ENCODE measurements around the gene DESI1.
"Not testable (repeated sequence)": the region's sequence is repeated elsewhere in the genome, so short reads cannot be mapped to it uniquely, and the experiment has no call there.

The DESI1 gene

DNA sequence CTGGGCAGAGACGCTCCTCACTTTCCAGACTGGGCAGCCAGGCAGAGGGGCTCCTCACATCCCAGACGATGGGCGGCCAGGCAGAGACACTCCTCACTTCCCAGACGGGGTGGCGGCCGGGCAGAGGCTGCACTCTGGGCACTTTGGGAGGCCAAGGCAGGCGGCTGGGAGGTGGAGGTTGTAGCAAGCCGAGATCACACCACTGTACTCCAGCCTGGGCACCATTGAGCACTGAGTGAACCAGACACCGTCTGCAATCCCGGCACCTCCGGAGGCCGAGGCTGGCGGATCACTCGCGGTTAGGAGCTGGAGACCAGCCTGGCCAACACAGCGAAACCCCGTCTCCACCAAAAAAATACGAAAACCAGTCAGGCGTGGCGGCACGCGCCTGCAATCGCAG is 10.8 kb upstream of the DESI1 start:
- DNase-seq = not testable (repeated sequence)

DNA sequence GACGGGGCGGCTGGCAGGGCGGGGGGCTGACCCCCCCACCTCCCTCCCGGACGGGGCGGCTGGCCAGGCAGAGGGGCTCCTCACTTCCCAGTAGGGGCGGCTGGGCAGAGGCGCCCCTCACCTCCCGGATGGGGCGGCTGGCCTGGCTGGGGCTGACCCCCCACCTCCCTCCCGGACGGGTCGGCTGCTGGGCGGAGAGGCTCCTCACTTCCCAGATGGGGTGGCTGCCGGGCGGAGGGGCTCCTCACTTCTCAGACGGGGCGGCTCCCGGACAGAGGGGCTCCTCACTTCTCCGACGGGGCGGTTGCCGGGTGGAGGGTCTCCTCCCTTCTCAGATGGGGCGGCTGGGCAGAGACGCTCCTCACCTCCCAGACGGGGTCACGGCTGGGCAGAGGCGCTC is 10.3 kb upstream of the DESI1 start:
- DNase-seq = not testable (repeated sequence)

- no peak for DNase-seq
Measured at GRCh38 chr22:41625577-41625976, 4.7 kb upstream of the DESI1 start.

- DNase-seq = no peak
Measured at GRCh38 chr22:41621911-41622179, 1.0 kb upstream of the DESI1 start.

DNA sequence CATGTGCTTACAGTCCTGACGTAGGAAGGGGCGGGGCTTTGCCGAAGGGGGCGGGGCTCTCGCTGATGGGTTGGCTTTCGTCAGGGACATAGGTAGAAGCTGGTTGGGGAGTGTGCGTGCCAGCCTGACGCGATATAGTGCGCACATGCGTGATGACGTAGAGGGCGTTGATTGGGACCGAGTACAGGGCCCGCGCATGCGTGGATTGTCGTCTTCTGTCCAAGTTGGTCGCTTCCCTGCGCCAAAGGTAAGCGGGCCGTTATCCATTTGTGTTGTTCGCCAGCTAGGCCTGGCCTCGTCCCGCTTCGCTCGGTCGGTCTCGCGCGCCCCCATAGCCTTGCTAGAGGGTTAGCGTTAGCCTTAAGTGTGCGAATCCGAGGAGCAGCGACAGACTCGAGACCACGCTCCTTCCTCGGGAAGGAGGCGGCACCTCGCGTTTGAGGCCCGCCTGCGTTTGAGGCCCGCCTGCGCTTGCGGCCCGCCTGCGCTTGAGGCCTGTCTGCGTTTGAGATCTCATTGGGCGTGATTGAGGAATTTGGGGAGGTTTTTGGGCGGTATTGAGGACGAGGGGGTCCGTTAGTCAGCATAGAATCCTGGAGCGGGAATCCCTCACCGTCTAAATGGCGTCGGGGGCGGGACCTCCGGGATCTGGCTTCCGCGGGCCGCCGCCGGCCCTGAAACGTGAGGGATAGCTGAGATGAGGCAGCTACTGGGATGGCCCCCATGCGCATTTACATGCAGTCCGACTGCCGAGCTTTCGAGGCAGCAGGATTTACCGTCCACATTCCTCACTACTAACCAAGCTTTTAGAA is 462 bp upstream of the DESI1 start, which contains the start of gene XRCC6:
TSS of gene XRCC6 (plus strand) at position 197 of the 812 bp plus-strand sequence. CDS start 710 bp downstream, outside the sequence.
- DNase-seq = peak; percentile 100

DNA sequence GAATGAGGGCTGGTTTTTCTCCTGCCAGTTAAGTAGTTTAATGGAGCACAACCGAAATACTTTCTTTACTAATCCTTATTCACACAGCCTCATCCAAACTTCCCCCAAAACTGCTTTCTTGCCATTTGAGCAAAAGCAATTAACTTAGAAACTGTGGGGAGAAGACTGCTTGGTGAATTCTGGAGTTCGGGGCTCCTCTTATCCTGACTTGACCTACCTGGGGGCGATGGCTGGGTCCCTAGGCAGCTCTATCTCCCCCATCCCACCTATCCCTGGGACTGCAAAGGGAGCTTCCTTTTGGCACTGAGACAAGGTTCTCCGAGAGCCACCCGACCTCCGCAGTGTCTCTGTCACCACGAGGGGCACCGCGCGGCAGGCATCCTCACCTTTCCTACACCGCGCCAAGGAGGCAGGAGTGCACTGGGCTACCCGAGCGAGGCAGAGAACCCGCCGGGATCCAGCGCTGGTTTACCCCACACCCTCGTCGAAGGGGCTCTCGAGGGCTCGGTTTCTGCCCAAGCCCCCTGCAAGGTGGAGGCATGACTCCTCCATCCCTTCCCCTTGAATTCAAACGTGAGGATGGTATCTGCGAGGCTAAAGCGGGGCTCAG is 759 bp downstream of the DESI1 start:
- peak; percentile 9 for DNase-seq

GRCh38 chr22:41613456-41613855 is 7.4 kb downstream of the DESI1 start:
- DNase-seq = no peak

- no peak for DNase-seq
Measured at GRCh38 chr22:41612603-41613306, 8.1 kb downstream of the DESI1 start.

- no peak for DNase-seq
Measured at GRCh38 chr22:41608386-41608785, 12.5 kb downstream of the DESI1 start.

DNA sequence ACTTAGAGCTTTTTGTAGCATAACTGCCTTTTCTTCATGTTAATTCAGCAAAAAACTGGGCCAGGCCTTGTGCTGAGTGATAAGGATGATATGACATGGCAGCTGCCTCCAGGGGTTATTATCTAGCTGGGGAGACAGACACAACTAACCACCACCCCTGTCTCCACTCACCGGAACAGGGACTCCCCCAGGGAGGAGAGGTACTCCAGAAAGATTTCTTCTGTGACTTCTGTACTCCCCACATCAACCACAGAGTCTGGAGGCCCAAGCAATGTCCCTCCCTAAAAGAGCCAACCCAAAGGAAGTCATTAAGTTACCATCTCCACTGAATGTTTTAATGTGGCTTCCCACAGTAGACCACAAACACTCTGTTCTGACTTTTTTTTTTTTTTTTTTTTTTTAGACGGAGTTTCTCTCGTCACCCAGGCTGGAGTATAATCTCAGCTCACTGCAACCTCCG is 16.9 kb downstream of the DESI1 start:
- no peak for DNase-seq

DNA sequence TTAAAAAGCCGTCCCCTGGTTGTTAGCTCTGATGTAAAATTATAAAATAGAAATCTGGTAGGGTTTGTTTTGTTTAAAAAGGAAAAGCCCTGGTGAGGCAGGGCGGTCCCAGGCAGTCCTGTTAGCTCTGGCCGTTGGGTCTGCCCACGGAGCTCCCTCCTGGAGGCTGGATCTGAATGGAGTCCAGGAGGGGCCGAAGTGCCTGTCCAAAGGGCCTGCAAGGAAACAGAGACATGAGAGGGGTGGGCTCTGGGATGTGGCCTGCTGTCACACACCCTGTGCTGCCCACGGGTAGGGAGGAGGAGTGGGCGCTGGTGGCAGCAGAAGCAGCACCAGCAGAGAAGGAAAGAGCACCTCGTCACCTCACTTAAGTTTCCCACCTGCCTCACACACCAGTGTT is 19.9 kb downstream of the DESI1 start:
- DNase-seq = no peak

GRCh38 chr22:41598891-41599635 is 21.8 kb downstream of the DESI1 start:
- no peak for DNase-seq

GRCh38 chr22:41598081-41598480 is 22.8 kb downstream of the DESI1 start:
- no peak for DNase-seq

DNA sequence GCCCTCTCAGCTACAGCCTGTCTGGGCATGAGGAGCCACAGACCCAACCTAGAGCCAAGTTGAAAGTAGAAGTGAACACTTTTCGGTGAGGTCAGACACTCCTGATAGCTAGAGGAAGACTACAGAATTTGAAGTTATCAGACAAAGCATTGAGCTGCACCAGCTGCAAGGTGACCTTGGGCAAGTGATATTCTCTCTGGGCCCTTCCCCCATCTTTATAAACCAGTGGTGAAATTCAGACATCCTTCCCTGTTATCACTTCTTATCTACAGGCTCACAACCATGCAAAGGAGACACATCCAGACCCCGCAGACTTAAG is 23.2 kb downstream of the DESI1 start:
- no peak for DNase-seq

DNA sequence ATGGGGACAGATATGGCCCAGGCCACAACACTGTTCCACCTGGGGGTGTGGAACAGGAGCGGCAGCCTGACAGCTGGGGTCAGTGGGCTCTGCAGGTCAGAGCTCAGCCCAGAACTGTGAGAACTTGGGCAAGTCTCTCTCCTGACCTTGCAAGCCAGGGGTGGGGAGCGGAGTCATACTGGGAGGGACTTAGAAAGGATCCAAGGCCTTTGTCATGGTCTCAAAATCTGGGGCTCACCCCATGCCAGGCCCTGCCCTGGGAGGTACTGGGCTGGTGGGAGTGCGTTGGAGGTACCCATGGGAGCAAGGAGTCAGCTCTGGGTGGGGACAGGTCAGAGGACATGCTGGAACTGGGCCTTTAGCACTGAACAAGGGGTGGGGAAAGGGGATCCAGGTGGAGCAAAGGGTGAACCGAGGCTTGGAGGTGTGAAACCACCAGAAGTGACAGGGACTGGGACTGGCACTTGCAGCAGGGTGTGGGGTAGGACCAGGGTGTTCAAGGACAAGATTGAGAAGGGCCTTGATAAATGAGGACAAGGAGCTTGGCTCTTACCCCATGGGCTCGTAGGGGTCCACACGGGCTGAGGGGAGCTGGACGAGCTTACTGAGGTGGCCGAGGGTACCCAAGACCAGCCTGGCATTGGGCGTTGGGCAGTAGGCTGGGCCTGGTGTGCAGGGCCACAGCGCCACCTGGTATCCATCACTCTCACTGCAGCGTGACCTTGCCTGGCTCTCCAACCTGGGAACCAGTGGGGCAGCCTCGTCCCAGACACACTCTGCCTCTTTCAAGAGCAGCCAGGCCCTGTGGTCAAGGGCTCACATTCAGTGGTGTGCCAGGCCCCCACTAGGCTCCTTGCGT is 23.8 kb downstream of the DESI1 start:
- DNase-seq = no peak

DNA sequence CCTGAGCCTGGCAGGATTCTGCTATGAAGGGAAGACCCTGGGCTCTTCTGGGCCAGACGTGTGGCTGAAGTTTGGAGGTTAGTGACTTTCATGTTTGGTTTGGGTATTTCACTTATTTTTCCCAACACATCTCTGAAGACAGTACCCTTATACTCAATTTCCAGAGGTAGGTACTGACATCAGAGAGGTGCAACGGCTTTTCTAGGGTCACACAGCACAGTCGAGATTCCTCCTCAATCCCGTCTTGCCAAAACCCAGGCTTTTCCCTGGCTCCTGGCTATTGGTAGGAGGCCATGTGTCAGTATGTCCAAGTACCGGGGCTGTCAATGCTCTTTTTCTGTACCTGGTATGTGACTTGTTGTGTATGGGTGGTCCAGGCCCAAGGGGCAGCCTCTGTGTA is 25.1 kb downstream of the DESI1 start:
- DNase-seq = no peak

- DNase-seq = not testable (repeated sequence)
Measured at GRCh38 chr22:41593336-41593960, 27.4 kb downstream of the DESI1 start.

DNA sequence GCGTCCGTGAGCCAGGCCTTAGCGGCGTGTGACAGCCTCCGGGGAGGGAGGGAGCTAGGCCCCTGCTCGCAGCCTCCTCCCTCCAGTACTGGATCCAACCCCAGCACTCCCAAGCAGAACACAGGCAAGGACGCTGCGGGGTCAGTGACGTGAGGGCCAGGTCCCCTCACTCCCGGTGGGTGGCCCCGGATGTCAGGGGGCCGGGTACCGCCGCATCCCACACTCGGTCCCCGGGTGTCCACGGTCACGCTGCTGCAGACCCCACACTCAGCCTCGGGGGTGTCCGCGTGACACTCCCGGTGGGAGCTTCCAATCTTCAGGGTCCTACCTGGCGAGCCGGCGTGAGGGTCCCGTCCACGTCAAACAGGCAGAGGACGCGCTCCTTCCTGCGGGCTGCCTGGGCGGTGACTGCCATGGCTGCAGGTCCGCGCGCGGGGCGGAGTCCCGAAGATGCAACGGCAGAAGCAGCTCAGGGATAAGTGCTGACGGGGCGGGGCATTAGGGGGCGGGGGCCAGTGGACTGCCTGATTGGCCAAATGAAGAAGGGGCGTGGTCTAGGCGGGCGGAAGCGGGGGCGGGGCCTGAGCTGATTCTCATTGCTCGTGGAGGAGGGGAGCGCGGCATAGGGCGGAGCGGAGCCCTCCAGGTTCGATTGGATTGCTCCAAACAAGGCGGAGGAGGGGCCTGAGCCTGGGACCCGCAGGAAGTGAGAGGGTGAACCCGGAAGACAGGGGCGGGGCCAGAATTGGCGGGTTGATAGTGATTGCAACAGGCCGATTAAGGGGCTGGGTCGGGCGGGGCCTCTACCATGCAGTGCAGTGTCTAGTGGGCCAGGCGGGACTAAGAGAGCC is 31.2 kb downstream of the DESI1 start, which contains the start of gene PMM1:
TSS of gene PMM1 (minus strand) at position 450 of the 851 bp plus-strand sequence. CDS start at position 415, 35 bp downstream.
- peak; percentile 100 for DNase-seq

DNA sequence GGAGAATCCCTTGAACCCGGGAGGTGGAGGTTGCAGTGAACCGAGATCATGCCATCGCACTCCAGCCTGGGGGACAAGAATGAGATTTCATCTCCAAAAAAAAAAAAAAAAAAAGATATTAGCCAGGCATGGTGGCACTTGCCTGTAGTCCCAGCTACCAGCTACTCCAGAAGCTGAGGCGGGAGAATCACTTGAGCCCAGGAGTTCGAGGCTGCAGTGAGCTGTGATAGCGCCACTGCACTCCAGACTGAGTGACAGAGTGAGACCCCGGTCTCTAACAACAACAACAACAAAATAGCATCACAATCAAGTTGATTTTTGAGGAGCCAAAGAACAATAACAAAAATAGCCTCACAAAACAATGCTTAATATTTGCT is 33.5 kb downstream of the DESI1 start:
- DNase-seq = no peak

DNA sequence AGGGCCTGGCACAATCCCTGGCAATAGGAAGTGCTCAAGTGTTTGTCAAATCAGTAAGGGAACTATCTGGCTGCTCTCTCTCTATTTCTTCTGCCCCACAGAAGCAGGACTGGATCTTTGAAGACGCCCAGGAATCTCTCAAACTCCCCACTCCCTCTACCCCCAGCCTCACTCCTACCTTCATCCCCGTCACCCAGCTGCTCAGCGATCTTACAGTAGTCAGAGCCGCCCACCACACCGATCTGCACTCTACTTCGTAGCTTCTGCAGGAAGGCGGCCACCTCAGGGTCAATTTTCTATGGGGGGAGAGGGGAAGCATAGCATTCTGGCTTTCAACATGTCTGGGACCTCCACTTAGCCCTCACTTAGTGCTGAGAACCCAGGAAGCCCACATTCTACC is 34.9 kb downstream of the DESI1 start:
- DNase-seq = no peak

DNA sequence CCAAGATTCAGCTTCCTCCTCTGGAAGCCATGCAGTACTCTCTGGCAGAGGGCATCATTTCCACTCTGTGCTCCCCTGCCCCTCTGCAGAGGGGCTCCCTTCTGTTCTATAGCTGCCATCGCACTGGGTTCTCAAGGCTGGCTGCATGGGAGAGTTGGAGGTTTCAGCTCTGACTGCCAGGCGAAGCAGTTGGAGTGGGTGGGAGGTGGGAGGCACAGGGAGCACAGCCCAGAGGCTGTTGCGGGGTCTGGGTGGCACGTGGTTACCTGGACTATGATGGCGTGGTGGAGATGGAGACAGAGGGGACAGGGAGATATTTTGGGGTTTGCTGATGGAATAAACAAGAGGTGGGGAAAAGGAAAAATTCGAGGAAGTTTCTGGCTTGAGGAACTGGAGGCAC is 36.0 kb downstream of the DESI1 start:
- no peak for DNase-seq

Measured in effector CD8-positive, alpha-beta T cell (primary cell).